Measurements from ENCODE around the gene PRDM7. TPM values are rescaled to one million over a fixed set of nuclear protein-coding genes. Genes with fewer than 3 reads are reported as not detected.
A peak's percentile ranks its signal among the peaks of the same experiment; 100 is the strongest.

The PRDM7 gene
- total and polyA plus RNA-seq, 3 experiments from 2014 or later, result not detected

DNA sequence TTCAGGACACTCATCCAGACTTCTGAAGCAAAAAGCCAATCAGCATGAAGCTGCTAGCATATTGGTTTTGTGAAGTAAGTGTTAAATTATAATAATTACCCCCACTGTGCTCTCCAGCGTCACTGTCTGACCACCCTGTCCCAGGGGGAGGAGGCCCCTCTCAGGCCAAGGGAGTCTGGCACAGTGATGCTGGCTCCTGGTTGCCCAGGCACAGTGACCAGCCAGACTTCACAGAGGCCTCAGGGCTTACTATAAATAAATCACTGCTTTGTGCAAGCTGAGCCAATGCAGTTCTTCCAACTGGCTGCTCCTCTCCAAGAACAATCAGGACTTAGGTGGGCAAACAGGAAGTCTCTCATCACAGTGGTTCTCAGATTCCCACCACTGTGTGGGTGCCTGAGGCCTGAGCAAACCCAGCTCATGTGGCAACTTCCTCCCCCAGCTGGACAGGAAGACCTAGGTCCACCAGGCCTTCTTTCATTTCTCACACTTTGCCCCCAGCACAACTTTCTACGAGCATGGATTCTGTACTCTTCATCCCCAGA is 56.2 kb downstream of the PRDM7 start:
- Histone ChIP-seq H3K4me1 (ENCODE audit: insufficient read depth, low read length) (peaks cover 16% of the 10 kb centered on the region), H3K27me3 (ENCODE audit: insufficient read depth, low read length, poor library complexity, severe bottlenecking) (peaks cover 3% of the 10 kb centered on the region), H3K9me3 (ENCODE audit: low read length) (no peaks in the 10 kb centered on the region), H3K36me3 (ENCODE audit: insufficient read depth, low read length) (no peaks in the 10 kb centered on the region), H3K4me3 (ENCODE audit: low read length) (no peak overlapping the region), H3K27ac (ENCODE audit: low read depth, low read length) (no peak overlapping the region)
- Mint-ChIP-seq H3K4me1 (peaks cover 16 to 29% (median 20%) of the 10 kb centered on the region in 3 donors), H3K9me3 (no peaks in the 10 kb centered on the region), H3K36me3 (no peaks in the 10 kb centered on the region), H3K27ac (no peak overlapping the region), H3K27me3 (peaks cover 3 to 7% of the 10 kb centered on the region in 2 donors), H3K4me3 (peak overlapping the region in 5 of 7 donors; percentile 8 to 66 (median 46))
- POLR2A ChIA-PET, result no interaction called here
- no peak for DNase-seq
- CTCF ChIA-PET, result interaction anchor here (1.4 to 2.0 kb wide), 3 partner anchors 12 to 321 kb away, joined by 3 to 5 read pairs (median 3); no protein-coding TSS in a partner anchor

DNA sequence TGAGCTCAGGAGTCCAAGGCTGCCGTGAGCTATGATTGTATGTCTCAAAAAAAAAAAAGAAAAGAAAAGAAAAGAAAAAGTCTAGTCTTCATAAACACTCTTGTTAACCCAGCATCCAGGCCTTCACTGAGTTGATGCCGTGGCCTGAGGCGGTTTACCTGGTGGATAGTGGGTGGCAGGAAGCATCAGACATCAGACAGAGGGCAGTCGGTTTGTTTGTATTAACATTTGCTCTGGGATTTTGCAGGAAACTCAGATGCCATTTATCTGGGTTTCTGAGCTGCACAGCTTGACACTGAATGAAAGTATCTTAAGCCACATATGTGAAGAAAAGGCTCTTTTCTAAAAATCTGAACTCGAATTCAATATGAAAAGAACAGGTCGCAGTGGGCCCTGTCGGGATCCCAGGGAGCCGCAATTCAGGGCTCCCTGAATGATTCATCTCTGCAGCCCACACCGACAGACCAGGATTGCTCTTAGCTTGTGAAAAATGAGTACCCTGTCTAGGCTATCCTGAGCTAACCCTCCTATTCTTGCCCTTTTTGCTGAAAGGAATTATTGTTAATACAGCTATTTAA is 56.8 kb downstream of the PRDM7 start:
- Histone ChIP-seq H3K27me3 (ENCODE audit: insufficient read depth, low read length, poor library complexity, severe bottlenecking) (peaks cover 3% of the 10 kb centered on the region), H3K36me3 (ENCODE audit: insufficient read depth, low read length) (no peaks in the 10 kb centered on the region), H3K4me1 (ENCODE audit: insufficient read depth, low read length) (peaks cover 15% of the 10 kb centered on the region), H3K4me3 (ENCODE audit: low read length) (no peak overlapping the region), H3K9me3 (ENCODE audit: low read length) (no peaks in the 10 kb centered on the region), H3K27ac (ENCODE audit: low read depth, low read length) (no peak overlapping the region)
- H3K4me1 Mint-ChIP-seq, result peaks cover 15 to 27% (median 18%) of the 10 kb centered on the region in 3 donors
- POLR2A ChIA-PET, result interaction anchor here (0.7 kb wide), 1 partner anchor 181 kb away, joined by 5 read pairs; no protein-coding TSS in a partner anchor
- H3K4me3 Mint-ChIP-seq, result peak overlapping the region; percentile 68 to 86 (median 78)
- peaks cover 7% of the 10 kb centered on the region in 2 donors for H3K27me3 Mint-ChIP-seq
- H3K9me3 Mint-ChIP-seq, result no peaks in the 10 kb centered on the region
- CTCF ChIA-PET, result interaction anchor here (0.6 to 2.0 kb wide), 4 partner anchors 11 to 779 kb away, joined by 3 to 5 read pairs (median 3); no protein-coding TSS in a partner anchor
- DNase-seq, result no peak
- H3K27ac Mint-ChIP-seq, result peak overlapping the region in 1 of 8 donors; percentile 54
- H3K36me3 Mint-ChIP-seq, result no peaks in the 10 kb centered on the region

DNA sequence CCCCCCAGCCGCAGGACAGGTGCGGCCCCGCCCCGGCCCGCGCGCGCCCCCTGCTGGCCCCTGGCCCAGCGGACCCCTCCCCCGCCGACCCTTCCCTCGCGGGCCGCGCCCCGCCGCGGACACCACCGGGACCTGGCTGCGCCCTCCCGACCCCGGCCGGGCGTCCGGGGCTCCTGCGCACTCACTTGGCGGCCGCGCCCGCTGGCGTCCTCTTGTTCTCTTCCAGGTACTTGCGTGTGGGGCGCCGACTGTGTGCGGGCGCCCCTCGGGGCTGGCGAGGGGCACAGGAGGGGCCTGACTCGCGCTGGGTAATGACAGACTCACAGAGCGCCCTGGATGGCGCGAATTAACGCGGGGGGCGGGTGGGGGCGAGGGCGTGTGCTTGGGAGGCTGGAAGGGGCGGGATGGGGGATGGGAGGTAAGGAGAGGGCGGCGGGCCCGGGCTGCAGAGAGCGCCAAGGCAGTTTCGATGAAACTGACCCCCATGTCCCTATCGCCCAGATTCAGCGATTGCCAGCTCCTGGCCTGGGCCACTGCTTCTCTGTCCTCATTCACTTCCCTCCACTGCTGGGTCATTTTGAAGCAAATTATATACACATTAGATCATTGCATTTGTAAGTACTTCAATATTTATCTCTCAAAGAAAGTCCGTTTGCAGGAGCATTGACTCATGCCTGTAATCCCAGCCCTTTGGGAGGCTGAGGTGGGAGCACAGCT is 57.4 kb downstream of the PRDM7 start:
- H3K4me3 Mint-ChIP-seq, result peak overlapping the region; percentile 68 to 86 (median 78)
- Histone ChIP-seq H3K27ac (ENCODE audit: low read depth, low read length) (no peak overlapping the region), H3K27me3 (ENCODE audit: insufficient read depth, low read length, poor library complexity, severe bottlenecking) (peaks cover 3% of the 10 kb centered on the region), H3K4me3 (ENCODE audit: low read length) (no peak overlapping the region), H3K36me3 (ENCODE audit: insufficient read depth, low read length) (no peaks in the 10 kb centered on the region), H3K9me3 (ENCODE audit: low read length) (no peaks in the 10 kb centered on the region), H3K4me1 (ENCODE audit: insufficient read depth, low read length) (peaks cover 15% of the 10 kb centered on the region)
- no peaks in the 10 kb centered on the region for H3K9me3 Mint-ChIP-seq
- H3K27me3 Mint-ChIP-seq, result peaks cover 9 to 12% of the 10 kb centered on the region in 2 donors
- no peaks in the 10 kb centered on the region for H3K36me3 Mint-ChIP-seq
- peak overlapping the region in 1 of 8 donors; percentile 54 for H3K27ac Mint-ChIP-seq
- CTCF ChIA-PET, result interaction anchor here (0.6 to 1.5 kb wide), 3 partner anchors 10 to 779 kb away, joined by 3 read pairs; no protein-coding TSS in a partner anchor
- peaks cover 15 to 27% (median 18%) of the 10 kb centered on the region in 3 donors for H3K4me1 Mint-ChIP-seq
- peak; percentile 17 to 63 (median 39) for DNase-seq
- POLR2A ChIA-PET, result interaction anchor here (0.7 kb wide), 1 partner anchor 180 kb away, joined by 5 read pairs; no protein-coding TSS in a partner anchor

DNA sequence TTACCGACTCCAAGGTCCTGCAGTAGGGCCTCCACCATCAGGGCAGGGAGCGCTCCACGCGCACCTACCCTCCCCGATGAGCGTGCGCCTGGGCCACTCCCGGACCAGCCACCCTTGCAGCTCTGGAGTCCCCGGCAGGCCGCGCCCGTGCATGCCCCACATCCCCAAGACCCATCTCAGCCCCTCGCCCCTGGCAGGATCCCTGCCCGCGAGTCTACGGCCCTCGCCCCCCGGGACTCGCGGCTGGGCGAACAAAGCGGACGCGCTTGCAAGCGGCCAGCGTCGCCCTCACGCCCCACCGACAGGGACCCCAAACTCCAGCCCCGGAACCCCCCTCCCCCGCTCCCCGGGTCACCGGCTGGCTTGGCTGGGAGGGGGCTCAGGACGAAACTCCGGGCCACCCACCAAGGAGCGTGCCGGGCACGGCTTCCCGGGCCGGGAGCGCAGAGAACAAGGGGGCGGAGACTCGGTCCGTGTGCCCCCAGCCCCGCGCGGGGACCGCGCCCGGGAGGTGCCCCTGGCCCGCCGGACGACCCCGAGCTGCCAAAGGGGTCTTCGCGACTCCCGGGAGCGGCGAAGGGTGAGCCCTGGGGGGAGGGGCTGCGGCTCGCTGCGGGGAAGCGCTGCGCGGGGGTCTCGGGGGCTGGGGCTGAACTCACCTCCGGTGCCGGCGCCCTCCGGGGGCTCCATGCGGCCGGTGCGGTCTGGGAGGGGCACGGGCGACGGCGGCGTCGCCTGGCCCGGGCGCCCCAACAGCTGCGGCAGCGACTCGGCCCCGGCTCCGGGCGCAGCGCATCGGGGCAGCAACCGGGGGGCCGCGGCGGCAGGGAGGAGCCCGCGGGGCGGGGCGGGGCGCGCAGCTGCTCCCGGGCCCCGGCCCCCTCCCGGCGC is 58.2 kb downstream of the PRDM7 start, which contains the start of gene DBNDD1:
Gene DBNDD1 (minus strand): TSS at position 805 of the 891 bp plus-strand sequence. CDS start 115 bp downstream, at position 690.
- H3K27ac Mint-ChIP-seq, result peak within 1 kb of the TSS in 1 of 8 donors; percentile 54
- H3K4me1 Mint-ChIP-seq, result peaks cover 13 to 27% (median 15%) of the 10 kb centered on the region in 3 donors
- H3K4me3 Mint-ChIP-seq, result peak within 1 kb of the TSS; percentile 75 to 86 (median 78)
- no peaks in the 10 kb centered on the region for H3K9me3 ChIP-seq (ENCODE audit: low read length)
- no peak within 1 kb of the TSS for H3K4me3 ChIP-seq (ENCODE audit: low read length)
- DNase-seq, result no peak
- no peaks in the 10 kb centered on the region for H3K9me3 Mint-ChIP-seq
- H3K27ac ChIP-seq (ENCODE audit: low read depth, low read length), result no peak within 1 kb of the TSS
- H3K27me3 ChIP-seq (ENCODE audit: insufficient read depth, low read length, poor library complexity, severe bottlenecking), result peaks cover 3% of the 10 kb centered on the region
- peaks cover 12 to 13% of the 10 kb centered on the region in 2 donors for H3K27me3 Mint-ChIP-seq
- H3K36me3 Mint-ChIP-seq, result no peaks in the 10 kb centered on the region
- ChIA-PET POLR2A (interaction anchor here (1.1 kb wide), 1 partner anchor 10 kb away, joined by 3 read pairs; no protein-coding TSS in a partner anchor), CTCF (no interaction called here)
- H3K36me3 ChIP-seq (ENCODE audit: insufficient read depth, low read length), result no peaks in the 10 kb centered on the region
- peaks cover 15% of the 10 kb centered on the region for H3K4me1 ChIP-seq (ENCODE audit: insufficient read depth, low read length)

DNA sequence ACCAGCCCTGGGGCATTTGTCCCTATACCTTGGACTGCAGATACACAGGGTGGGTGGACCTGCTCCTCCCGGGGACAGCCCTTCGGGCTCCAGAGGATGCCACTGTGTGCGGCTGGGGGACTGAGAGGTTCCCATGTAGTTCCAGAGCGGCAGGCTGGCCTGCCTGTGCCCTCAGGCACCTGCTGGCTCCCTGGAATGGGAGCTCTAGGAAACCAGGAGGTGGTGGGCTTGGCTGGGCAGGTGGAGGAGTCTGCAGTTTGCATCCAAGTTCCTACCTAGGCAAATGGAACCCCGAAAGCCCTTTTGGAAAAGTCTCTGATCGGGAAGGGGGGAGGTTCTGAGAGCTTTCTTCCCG is 58.9 kb downstream of the PRDM7 start:
- ChIA-PET POLR2A (interaction anchor here (1.1 kb wide), 1 partner anchor 9 kb away, joined by 3 read pairs; no protein-coding TSS in a partner anchor), CTCF (interaction anchor here (1.3 kb wide), 1 partner anchor 9 kb away, joined by 3 read pairs; no protein-coding TSS in a partner anchor)
- Mint-ChIP-seq H3K4me1 (peaks cover 13 to 26% (median 15%) of the 10 kb centered on the region in 3 donors), H3K27ac (no peak overlapping the region), H3K36me3 (no peaks in the 10 kb centered on the region), H3K9me3 (no peaks in the 10 kb centered on the region), H3K27me3 (peaks cover 13 to 17% of the 10 kb centered on the region in 2 donors), H3K4me3 (peak overlapping the region; percentile 57 to 81 (median 69))
- peaks cover 3% of the 10 kb centered on the region for H3K27me3 ChIP-seq (ENCODE audit: insufficient read depth, low read length, poor library complexity, severe bottlenecking)
- no peak overlapping the region for H3K27ac ChIP-seq (ENCODE audit: low read depth, low read length)
- H3K9me3 ChIP-seq (ENCODE audit: low read length), result no peaks in the 10 kb centered on the region
- no peak for DNase-seq
- H3K4me3 ChIP-seq (ENCODE audit: low read length), result no peak overlapping the region
- no peaks in the 10 kb centered on the region for H3K36me3 ChIP-seq (ENCODE audit: insufficient read depth, low read length)
- H3K4me1 ChIP-seq (ENCODE audit: insufficient read depth, low read length), result peaks cover 14% of the 10 kb centered on the region

DNA sequence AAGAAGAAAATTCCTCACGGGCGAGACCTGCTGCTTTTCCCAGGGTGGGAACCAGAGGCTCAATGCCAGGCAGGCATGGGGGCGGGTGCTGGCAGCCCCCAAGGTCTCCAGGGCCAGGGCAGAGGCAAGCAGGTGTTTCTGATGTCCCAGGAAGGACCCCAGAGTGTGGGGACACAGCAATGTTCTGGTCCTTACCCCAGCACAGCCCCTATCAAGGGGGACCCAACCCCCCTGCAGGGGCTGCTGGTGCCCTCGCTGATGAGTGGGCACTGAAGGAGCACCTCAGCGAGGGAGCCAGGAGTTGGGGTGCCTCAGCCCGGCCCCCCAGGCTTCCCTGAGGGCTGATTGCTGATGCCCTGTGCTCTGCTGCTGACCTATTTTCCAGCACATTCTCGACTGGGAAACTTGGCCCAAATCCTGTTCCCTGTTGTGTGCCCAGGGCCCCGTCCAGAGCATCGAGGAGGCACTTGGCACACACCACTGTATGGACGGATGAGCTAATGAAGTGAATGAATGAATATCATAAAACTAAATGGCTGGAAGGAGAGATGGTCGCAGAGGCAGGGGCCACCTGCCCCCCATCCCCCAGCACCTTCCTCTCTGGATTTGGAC is 60.7 kb downstream of the PRDM7 start:
- Histone ChIP-seq H3K27ac (ENCODE audit: low read depth, low read length) (no peak overlapping the region), H3K36me3 (ENCODE audit: insufficient read depth, low read length) (no peaks in the 10 kb centered on the region), H3K4me3 (ENCODE audit: low read length) (no peak overlapping the region), H3K9me3 (ENCODE audit: low read length) (no peaks in the 10 kb centered on the region), H3K27me3 (ENCODE audit: insufficient read depth, low read length, poor library complexity, severe bottlenecking) (peaks cover 3% of the 10 kb centered on the region), H3K4me1 (ENCODE audit: insufficient read depth, low read length) (no peaks in the 10 kb centered on the region)
- H3K36me3 Mint-ChIP-seq, result no peaks in the 10 kb centered on the region
- DNase-seq, result no peak
- no peak overlapping the region for H3K27ac Mint-ChIP-seq
- ChIA-PET CTCF (no interaction called here), POLR2A (no interaction called here)
- H3K4me3 Mint-ChIP-seq, result no peak overlapping the region
- H3K27me3 Mint-ChIP-seq, result peaks cover 13 to 19% of the 10 kb centered on the region in 2 donors
- peaks cover 5 to 11% (median 7%) of the 10 kb centered on the region in 3 donors for H3K4me1 Mint-ChIP-seq
- H3K9me3 Mint-ChIP-seq, result no peaks in the 10 kb centered on the region

All from CD8-positive, alpha-beta memory T cell (primary cell).